Skeletal muscle tissue (tissue), 4 donors: Measurements from ENCODE around the gene ATP9B. TPM values are rescaled to one million over a fixed set of nuclear protein-coding genes. Genes with fewer than 3 reads are reported as not detected.

Source experiments
- H3K27ac ChIP-seq: one replicate; pipeline ENCODE4 v1.7.0; 2013; ENCODE audit warnings: mild to moderate bottlenecking, low read depth, low read length, inconsistent platforms
- H3K27me3 ChIP-seq, 3 donors: one replicate each; pipeline ENCODE4 v1.7.0; 2013; ENCODE audit warnings: low read length in 3 of 3; ENCODE audit not compliant: control insufficient read depth in 3 of 3, insufficient read depth in 3 of 3
- H3K36me3 ChIP-seq, 3 donors: one replicate each; pipeline ENCODE4 v1.7.0; 2013; ENCODE audit warnings: low read length in 3 of 3; ENCODE audit not compliant: control insufficient read depth in 3 of 3, insufficient read depth in 3 of 3
- H3K4me1 ChIP-seq, 3 donors: one replicate each; pipeline ENCODE4 v1.7.0; 2013; ENCODE audit warnings: low read length in 3 of 3, mild to moderate bottlenecking in 3 of 3; ENCODE audit not compliant: control insufficient read depth in 3 of 3, insufficient read depth in 3 of 3
- H3K4me3 ChIP-seq, 3 donors: one replicate each; pipeline ENCODE4 v1.7.0; 2013; ENCODE audit warnings: low read length in 3 of 3
- H3K9ac ChIP-seq, 3 donors: one replicate each; pipeline ENCODE4 v1.7.0; 2013; ENCODE audit warnings: low read length in 3 of 3, mild to moderate bottlenecking in 3 of 3, moderate library complexity in 2 of 3, low read depth in 1 of 3
- H3K9me3 ChIP-seq, 3 donors: one replicate each; pipeline ENCODE4 v1.7.0; 2013; ENCODE audit warnings: low read length in 3 of 3; ENCODE audit not compliant: control insufficient read depth in 3 of 3
- total RNA-seq: library from RNA; depleted of rRNA; stranded (reverse); fragments of >200 nt; gene quantifications from one replicate; pipeline ENCODE4 v1.2.3, GENCODE V29; 2014
- donor health status: Osteomylitis.

Gene ATP9B
- total RNA-seq, 1 donor from 2014 or later = 83.0 TPM

DNA sequence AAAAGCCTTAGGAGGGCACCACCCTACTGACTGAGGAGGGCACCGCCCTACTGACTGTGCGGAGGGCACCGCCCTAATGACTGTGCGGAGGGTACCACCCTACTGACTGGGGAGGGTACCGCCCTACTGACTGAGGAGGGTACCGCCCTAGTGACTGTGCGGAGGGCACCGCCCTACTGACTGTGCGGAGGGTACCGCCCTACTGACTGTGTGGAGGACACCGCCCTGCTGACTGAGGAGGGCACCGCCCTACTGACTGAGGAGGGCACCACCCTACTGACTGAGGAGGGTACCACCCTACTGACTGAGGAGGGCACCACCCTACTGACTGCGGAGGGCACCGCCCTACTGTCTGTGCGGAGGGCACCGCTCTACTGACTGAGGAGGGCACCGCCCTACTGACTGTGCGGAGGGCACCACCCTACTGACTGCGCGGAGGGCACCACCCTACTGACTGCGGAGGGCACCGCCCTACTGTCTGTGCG is 176.4 kb downstream of the ATP9B start:
- H3K36me3 ChIP-seq = no peaks in the 10 kb centered on the region
- H3K9me3 ChIP-seq = no peaks in the 10 kb centered on the region
- H3K27me3 ChIP-seq = no peaks in the 10 kb centered on the region
- H3K27ac ChIP-seq = no peak overlapping the region
- no peak overlapping the region for H3K4me3 ChIP-seq
- H3K9ac ChIP-seq = no peak overlapping the region
- H3K4me1 ChIP-seq = peaks cover 0 to 6% (median 4%) of the 10 kb centered on the region in 3 donors

DNA sequence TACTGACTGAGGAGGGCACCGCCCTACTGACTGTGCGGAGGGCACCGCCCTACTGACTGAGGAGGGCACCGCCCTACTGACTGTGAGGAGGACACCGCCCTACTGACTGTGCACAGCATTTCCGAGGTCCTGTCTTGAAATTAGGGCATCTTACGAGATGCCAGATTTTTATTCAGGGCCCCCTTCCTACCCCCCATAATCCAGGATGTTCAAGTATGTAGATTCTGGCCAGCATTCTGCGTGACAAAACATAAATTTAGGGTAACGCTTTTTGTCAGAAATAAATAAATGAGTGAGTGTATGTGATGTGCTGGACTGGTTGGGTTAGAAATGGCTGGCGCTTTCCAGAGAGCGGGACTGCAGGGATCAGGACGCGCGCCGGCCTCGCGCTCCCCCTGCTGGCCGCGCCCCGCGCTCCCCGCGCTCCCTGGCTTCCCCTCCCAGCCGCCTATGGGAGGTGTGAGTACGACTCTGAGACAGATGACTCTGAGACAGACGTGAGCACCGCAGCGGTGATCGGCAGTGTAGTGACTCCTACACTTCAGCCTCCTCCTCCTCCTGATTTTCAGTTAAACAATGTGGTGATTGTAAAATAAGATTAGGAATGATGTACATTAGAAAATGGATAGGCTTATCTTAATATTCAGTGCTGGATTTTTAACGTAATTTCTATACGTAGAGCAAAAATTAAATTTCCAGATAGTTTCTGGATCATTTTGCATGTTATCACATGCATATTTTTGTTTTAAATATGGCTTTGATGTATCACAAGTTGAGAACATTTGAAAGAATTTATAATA is 177.3 kb downstream of the ATP9B start:
- no peaks in the 10 kb centered on the region for H3K36me3 ChIP-seq
- peaks cover 0 to 6% (median 4%) of the 10 kb centered on the region in 3 donors for H3K4me1 ChIP-seq
- H3K27ac ChIP-seq = no peak overlapping the region
- H3K27me3 ChIP-seq = no peaks in the 10 kb centered on the region
- no peaks in the 10 kb centered on the region for H3K9me3 ChIP-seq
- H3K9ac ChIP-seq = no peak overlapping the region
- H3K4me3 ChIP-seq = no peak overlapping the region

DNA sequence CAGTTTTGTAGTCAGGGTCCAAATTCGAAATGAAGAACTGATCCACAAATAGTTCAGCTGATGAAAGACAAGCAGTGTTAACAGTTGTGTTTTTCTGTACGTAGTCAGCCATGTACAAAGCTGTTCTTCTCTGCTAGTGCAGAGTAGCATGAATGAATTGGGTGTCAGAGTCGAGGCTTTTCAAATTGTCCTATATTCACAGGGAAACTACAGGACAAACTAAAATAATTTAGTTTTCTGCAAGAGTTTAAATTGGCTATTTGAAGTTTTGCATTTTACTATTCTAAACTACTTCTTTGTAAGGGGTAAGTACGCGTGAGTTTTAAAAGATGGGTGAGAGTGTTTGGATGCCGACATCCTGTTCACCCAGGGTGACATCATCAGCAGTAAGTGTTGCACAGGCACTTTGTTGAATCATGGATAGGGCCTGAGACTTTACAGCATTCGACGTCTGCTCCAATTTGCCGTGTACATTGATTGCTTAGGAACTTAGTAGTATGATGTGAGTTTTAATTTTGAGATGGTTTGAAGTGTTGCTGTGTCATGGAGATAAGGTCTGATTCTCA is 179.4 kb downstream of the ATP9B start:
- peaks cover 0 to 3% (median 0%) of the 10 kb centered on the region in 3 donors for H3K4me1 ChIP-seq
- no peak overlapping the region for H3K4me3 ChIP-seq
- H3K27me3 ChIP-seq = no peaks in the 10 kb centered on the region

DNA sequence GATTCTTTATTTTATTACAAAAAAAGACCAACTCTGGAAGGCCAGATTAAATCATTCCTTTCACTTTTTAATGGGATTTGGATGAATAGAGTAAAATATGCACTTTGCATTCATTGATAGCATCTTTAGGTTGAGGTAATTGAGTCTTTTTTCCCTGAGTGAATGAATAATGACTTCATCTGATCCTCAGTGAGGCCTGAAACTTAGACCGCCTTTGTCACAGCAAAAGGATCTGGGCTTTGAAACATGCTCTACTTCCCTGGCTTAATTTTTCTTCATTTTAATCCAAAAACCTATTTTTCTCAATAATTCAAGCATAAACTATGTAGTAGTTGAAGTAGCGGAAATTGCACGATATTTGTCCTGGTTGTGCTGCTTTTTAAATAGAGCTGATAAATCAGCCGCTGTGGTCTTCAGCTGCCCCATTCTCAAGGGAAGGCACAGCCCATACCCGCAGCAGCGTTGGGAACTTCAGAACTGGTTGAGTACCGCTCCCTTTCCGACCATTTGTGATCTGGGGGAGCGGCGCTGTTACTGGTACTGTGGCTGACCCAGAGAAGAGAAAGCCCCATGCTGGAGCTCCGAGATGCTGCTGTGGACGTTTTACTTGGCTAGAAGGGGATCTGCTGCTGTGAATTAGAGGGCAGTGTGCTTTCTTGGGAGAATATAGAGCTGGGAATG is 181.2 kb downstream of the ATP9B start:
- H3K27me3 ChIP-seq = no peaks in the 10 kb centered on the region
- peaks cover 0 to 2% (median 0%) of the 10 kb centered on the region in 3 donors for H3K4me1 ChIP-seq
- peaks cover 5 to 11% (median 9%) of the 10 kb centered on the region in 3 donors for H3K36me3 ChIP-seq

More for the DNA sequence above, 179.4 kb downstream of the ATP9B start:
- H3K27ac ChIP-seq = no peak overlapping the region
- no peak overlapping the region for H3K9ac ChIP-seq
- H3K9me3 ChIP-seq = no peaks in the 10 kb centered on the region
- no peaks in the 10 kb centered on the region for H3K36me3 ChIP-seq

DNA sequence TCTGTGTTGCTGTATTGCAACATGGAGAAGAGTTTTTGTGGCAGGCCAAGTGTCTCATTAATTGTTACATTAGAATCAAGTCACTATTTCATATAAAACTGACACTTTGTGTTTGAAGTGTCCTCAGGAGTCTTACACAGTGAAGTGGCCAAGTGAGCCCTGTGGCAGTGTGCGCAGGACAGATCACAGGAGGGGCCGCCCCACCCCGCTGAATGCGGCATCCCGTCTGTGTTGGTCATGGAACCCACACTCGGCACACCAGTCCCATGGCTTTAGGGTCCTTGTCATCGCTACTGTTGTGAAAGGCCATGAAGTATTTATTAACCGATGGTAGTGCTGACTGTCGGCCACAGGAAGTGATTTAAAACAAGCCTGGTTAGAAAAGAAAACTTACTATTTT is 181.8 kb downstream of the ATP9B start:
- no peak overlapping the region for H3K27ac ChIP-seq

More for the DNA sequence above, 181.2 kb downstream of the ATP9B start:
- Histone ChIP-seq H3K9ac (no peak overlapping the region), H3K27ac (no peak overlapping the region), H3K4me3 (no peak overlapping the region), H3K9me3 (no peaks in the 10 kb centered on the region)

DNA sequence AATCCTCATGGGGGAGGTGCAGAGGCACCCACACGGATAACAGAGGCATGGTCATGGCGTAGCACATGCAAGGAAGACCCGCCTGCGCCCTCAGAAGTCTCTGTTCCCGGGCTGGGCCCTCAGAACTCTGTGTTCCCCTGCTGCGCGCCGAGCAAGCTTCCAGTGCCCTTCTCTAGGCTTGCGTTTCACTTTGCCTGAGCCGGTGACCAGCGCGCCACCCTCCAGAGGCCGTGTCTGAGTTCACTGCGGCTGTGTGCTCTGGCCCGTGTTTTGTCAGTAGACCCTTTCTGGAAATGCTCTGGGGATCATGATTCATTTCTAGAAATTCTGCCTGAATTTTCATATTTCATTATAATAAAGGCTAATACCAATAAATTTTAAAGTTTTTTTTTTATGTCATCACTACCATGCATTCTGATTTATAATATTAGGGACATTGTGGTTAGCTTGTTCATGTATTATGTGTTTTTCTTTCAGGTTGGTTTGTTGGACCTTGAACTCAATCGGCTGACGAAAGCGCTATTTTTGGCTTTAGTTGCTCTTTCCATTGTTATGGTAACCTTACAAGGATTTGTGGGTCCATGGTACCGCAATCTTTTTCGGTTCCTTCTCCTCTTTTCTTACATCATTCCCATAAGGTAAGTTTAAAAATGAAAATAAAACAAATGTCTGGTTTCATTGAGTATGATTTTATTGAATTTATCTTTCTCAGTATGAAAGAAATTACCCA is 183.9 kb downstream of the ATP9B start:
- H3K27me3 ChIP-seq = no peaks in the 10 kb centered on the region
- peaks cover 8 to 11% (median 10%) of the 10 kb centered on the region in 3 donors for H3K36me3 ChIP-seq
- no peak overlapping the region for H3K4me3 ChIP-seq
- H3K9ac ChIP-seq = no peak overlapping the region
- no peaks in the 10 kb centered on the region for H3K4me1 ChIP-seq
- no peak overlapping the region for H3K27ac ChIP-seq
- H3K9me3 ChIP-seq = no peaks in the 10 kb centered on the region

More for the DNA sequence above, 181.8 kb downstream of the ATP9B start:
- Histone ChIP-seq H3K27me3 (no peaks in the 10 kb centered on the region), H3K36me3 (peaks cover 8 to 11% (median 10%) of the 10 kb centered on the region in 3 donors), H3K9me3 (no peaks in the 10 kb centered on the region), H3K4me3 (no peak overlapping the region), H3K9ac (no peak overlapping the region), H3K4me1 (peaks cover 0 to 2% (median 0%) of the 10 kb centered on the region in 3 donors)

DNA sequence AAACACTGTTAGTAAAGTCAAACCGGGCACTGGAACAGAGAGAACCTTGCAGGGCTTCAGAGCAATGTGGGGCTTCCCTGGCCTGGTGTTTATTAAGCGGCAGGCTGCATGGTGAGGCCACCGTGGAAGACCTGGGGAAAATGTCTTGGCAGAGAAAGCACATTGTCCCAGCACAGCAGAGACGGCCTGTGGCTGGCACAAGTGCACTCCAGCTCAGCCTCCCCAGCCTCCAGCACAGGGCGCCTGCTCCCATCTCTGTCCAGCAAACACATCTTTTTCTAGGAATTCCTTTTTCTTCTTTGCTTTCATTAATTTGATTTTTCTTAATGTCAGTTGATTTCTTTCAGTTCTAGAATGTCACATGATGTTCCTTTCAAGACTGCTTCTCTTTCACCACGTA is 188.3 kb downstream of the ATP9B start:
- Histone ChIP-seq H3K4me3 (no peak overlapping the region), H3K36me3 (peaks cover 8 to 11% (median 10%) of the 10 kb centered on the region in 3 donors), H3K9ac (no peak overlapping the region), H3K27me3 (no peaks in the 10 kb centered on the region), H3K27ac (no peak overlapping the region), H3K4me1 (no peaks in the 10 kb centered on the region), H3K9me3 (no peaks in the 10 kb centered on the region)

DNA sequence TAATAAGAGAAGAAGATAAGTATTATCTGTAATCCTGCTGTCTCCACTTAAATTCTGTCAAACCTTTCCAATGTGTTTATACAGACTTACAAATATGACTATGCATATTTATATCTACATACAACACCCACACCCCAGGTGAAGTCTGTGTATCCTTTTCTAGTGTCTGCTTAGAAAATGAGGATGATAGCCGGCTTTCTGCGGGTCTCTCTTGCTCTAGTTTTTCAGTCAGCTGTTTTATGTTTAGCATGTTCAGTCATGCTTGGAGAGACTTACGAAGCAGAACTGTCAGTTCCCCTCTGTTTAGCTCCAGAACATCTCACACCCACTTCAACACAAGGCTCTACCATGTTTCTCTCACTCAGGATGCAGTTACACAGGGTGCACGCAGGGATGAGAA is 189.3 kb downstream of the ATP9B start:
- H3K27ac ChIP-seq = no peak overlapping the region
- no peak overlapping the region for H3K9ac ChIP-seq
- no peak overlapping the region for H3K4me3 ChIP-seq

DNA sequence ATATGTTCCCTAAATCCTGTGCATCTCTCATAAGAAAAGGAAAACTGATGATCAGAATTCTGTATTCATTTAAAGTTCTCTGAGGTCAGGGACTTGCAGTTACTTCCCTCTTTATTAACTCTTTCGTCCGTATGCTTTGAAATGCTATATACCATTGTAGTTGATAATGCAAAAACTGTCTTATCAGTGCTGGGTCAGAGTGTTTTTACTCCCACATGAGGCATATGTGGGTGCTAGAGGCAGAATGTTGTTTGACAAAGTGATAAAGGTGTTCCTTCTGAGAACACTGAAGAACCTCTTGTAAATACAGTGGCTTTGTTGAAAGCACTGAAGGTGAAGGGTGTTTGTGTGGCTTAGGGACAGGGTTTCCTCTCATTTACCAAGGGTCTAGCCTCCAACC is 190.0 kb downstream of the ATP9B start:
- Histone ChIP-seq H3K4me1 (no peaks in the 10 kb centered on the region), H3K27ac (no peak overlapping the region), H3K36me3 (peaks cover 8 to 9% (median 8%) of the 10 kb centered on the region in 3 donors), H3K9ac (no peak overlapping the region), H3K9me3 (no peaks in the 10 kb centered on the region), H3K27me3 (no peaks in the 10 kb centered on the region), H3K4me3 (no peak overlapping the region)

More for the DNA sequence above, 189.3 kb downstream of the ATP9B start:
- no peaks in the 10 kb centered on the region for H3K27me3 ChIP-seq
- H3K36me3 ChIP-seq = peaks cover 8 to 11% (median 10%) of the 10 kb centered on the region in 3 donors
- no peaks in the 10 kb centered on the region for H3K9me3 ChIP-seq
- H3K4me1 ChIP-seq = no peaks in the 10 kb centered on the region
